Omental fat pad (tissue), 4 donors: ENCODE data around the gene SUN1. TPM values are rescaled to one million over a fixed set of nuclear protein-coding genes. Genes with fewer than 3 reads are reported as not detected.
"Not testable (repeated sequence)": the region's sequence is repeated elsewhere in the genome, so short reads cannot be mapped to it uniquely, and the experiment has no call there.

ENCODE experiments used
- ATAC-seq: fragments of 150-250 bp; one replicate; pipeline ENCODE4 v1.9.1; 2016; ENCODE audit warnings: mild to moderate bottlenecking, moderate library complexity; ENCODE audit not compliant: low FRiP score
- DNase-seq: peaks from one replicate; pipeline ENCODE4 v3.0.0-alpha.2; 2019; ENCODE audit warnings: low spot score
- total RNA-seq, 4 donors: library from RNA; depleted of rRNA; stranded (reverse); fragments of >200 nt; gene quantifications; one replicate each; pipeline ENCODE4 v1.1.0, GENCODE V29; 2016
- TF ChIP-seq, protein P1 (sequence below), 3 donors: fragments of 450-650 bp; IDR thresholded peaks; one replicate each; pipeline ENCODE4 v1.5.1; 2016 to 2017; ENCODE audit warnings: antibody characterized with exemption in 3 of 3, mild to moderate bottlenecking in 3 of 3, moderate library complexity in 2 of 3

SUN1 gene
- total RNA-seq, 4 donors from 2014 or later = 124 to 245 (median 174) TPM

DNA sequence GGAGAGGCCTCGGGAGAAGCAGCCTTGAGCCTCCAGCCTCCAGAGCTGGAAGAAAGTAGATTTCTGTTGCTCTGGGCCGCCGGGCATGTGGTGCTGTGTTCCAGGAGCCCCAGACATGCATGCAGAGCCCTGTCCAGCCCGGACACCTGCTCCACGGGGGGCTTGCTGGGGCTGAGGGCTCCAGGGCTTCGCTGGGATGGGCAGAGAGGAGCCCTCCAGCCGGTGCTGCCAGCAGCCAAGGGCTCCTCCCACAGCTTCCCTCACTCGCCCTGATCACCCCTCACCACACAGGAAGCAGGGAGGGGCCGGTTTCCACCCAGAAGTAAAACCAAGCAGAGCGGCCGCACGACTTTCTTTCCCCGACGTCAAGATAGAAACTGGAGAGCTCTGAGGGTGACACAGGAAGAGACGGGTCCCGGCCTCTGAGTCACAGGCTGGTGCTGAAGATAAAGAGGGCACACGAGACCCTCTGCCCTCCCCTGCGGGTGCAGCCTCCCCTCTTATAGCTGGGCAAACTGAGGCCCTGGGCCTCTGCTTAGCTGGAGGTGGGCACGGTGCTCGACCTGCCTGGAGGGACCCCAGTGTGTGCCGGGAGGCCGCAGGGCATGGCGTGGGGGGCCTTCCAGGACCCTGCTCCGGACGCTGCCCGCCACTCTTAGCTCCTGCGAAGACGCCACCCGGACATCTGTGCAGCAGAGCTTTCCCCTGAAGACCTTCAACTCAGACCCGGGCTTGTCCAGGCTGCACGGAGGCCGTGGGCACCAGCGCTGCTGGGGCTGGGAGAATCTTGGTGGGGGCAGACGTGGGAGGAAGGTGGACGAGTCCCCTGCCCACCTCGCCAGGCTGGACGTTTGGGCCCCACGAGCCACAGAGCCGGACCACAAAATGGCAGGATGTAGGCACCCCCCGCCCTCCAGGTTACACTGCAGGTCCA lies 91.1 kb downstream of the SUN1 start:
- ATAC-seq = no peak
- TF ChIP-seq, protein P1, sequence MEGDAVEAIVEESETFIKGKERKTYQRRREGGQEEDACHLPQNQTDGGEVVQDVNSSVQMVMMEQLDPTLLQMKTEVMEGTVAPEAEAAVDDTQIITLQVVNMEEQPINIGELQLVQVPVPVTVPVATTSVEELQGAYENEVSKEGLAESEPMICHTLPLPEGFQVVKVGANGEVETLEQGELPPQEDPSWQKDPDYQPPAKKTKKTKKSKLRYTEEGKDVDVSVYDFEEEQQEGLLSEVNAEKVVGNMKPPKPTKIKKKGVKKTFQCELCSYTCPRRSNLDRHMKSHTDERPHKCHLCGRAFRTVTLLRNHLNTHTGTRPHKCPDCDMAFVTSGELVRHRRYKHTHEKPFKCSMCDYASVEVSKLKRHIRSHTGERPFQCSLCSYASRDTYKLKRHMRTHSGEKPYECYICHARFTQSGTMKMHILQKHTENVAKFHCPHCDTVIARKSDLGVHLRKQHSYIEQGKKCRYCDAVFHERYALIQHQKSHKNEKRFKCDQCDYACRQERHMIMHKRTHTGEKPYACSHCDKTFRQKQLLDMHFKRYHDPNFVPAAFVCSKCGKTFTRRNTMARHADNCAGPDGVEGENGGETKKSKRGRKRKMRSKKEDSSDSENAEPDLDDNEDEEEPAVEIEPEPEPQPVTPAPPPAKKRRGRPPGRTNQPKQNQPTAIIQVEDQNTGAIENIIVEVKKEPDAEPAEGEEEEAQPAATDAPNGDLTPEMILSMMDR (IDR thresholded peaks at IDR 0.05) = no peak
- no peak for DNase-seq

DNA sequence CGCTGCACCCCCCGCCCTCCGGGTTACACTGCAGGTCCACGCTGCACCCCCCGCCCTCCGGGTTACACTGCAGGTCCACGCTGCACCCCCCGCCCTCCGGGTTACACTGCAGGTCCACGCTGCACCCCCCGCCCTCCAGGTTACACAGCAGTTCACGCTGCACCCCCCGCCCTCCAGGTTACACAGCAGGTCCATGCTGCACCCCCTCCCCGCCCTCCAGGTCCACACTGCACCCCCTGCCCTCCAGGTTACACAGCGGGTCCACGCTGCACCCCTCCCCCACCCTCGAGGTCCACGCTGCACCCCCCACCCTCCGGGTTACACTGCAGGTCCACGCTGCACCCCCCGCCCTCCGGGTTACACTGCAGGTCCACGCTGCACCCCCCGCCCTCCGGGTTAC lies 91.8 kb downstream of the SUN1 start:
- not testable (repeated sequence) for DNase-seq, ATAC-seq

Other genes with a start within 250 kb of the SUN1 start
- gene DNAAF5, start 105.8 kb upstream of the SUN1 start, total RNA-seq = 10 to 100 TPM; 15.7 to 27.1 (median 25.1) TPM
- gene PRKAR1B, start 105.2 kb upstream of the SUN1 start, total RNA-seq = 10 to 100 TPM in 2 of 4 donors, 1 to 10 TPM in 2; 9.0 to 11.4 (median 10.3) TPM
- 10 to 100 TPM; 18.7 to 28.5 (median 23.5) TPM for gene GET4, start 44.1 kb downstream of the SUN1 start, total RNA-seq
- 10 to 100 TPM in 3 of 4 donors, 1 to 10 TPM in 1; 6.7 to 21.7 (median 14.4) TPM for gene ADAP1, start 122.2 kb downstream of the SUN1 start, total RNA-seq
- 10 to 100 TPM in 2 of 4 donors, 1 to 10 TPM in 2; 8.1 to 16.9 (median 10.0) TPM for gene COX19, start 143.1 kb downstream of the SUN1 start, total RNA-seq
- not detected for gene CYP2W1, start 150.7 kb downstream of the SUN1 start, total RNA-seq
- gene GPR146, start 212.1 kb downstream of the SUN1 start, total RNA-seq = 10 to 100 TPM; 29.6 to 89.8 (median 56.9) TPM